HepG2 (cell line): Measurements from ENCODE around the gene SLC44A4.

Experiments
- BCLAF1 ChIP-seq: fragments of 450-650 bp; IDR thresholded peaks from 2 replicates; pipeline ENCODE4 v1.6.1; 2017; ENCODE audit warnings: mild to moderate bottlenecking
- EZH2 ChIP-seq: conservative IDR thresholded peaks from 2 replicates; pipeline ENCODE4 v1.6.1; 2012; ENCODE audit warnings: mild to moderate bottlenecking, low read depth, low read length, moderate library complexity
- PRDM10 ChIP-seq: sonication (generic); formaldehyde crosslinking; IDR thresholded peaks from 2 replicates; pipeline ENCODE4 v1.4.0; 2020; ENCODE audit warnings: low read depth, missing genetic modification reagents
- SIN3B ChIP-seq: fragments of 150-350 bp; IDR thresholded peaks from 2 replicates; pipeline ENCODE4 v1.6.1; 2014; ENCODE audit warnings: low read length
- ZNF292 ChIP-seq: sonication (generic); formaldehyde crosslinking; IDR thresholded peaks from 2 replicates; pipeline ENCODE4 v1.8.1; 2022; ENCODE audit warnings: mild to moderate bottlenecking, low read depth, missing genetic modification reagents, borderline replicate concordance
- ZNF501 ChIP-seq: sonication (generic); formaldehyde crosslinking; IDR thresholded peaks from 2 replicates; pipeline ENCODE4 v1.5.1; 2020; ENCODE audit warnings: mild to moderate bottlenecking, moderate library complexity, missing genetic modification reagents

GRCh38 chr6:31874836-31875572, 3.8 kb downstream of the SLC44A4 start:
- TF ChIP-seq BCLAF1: no peak
- no peak for TF ChIP-seq ZNF292 (CRISPR knock-in tag)
- no peak for TF ChIP-seq SIN3B
- no peak for TF ChIP-seq ZNF501 (CRISPR knock-in tag)
- TF ChIP-seq EZH2: no peak
- no peak for TF ChIP-seq PRDM10 (CRISPR knock-in tag)
